ENCODE data around the gene KRT26.
"Not testable (repeated sequence)": the region's sequence is repeated elsewhere in the genome, so short reads cannot be mapped to it uniquely, and the experiment has no call there.

Gene KRT26

GRCh38 chr17:40793832-40794231 is 21.8 kb upstream of the KRT26 start:
- peak; percentile 86 for DNase-seq

- DNase-seq = no peak
These were observed 19.9 kb upstream of the KRT26 start for GRCh38 chr17:40791787-40792436.

GRCh38 chr17:40791111-40791510 is 19.1 kb upstream of the KRT26 start:
- no peak for DNase-seq

GRCh38 chr17:40782450-40782849 is 10.4 kb upstream of the KRT26 start, which contains the start of gene KRT27:
TSS of gene KRT27 (minus strand) at chr17:40782550. CDS start at chr17:40782493, 57 bp downstream.
- DNase-seq = no peak

- peak; percentile 37 for DNase-seq
These were observed 7.3 kb upstream of the KRT26 start for GRCh38 chr17:40779181-40779909.

GRCh38 chr17:40778461-40778860 is 6.5 kb upstream of the KRT26 start:
- DNase-seq = peak; percentile 28

GRCh38 chr17:40777971-40778370 is 6.0 kb upstream of the KRT26 start:
- DNase-seq = peak; percentile 39

GRCh38 chr17:40777459-40777858 is 5.5 kb upstream of the KRT26 start:
- DNase-seq = peak; percentile 73

- DNase-seq = no peak
These were observed 3.9 kb upstream of the KRT26 start for GRCh38 chr17:40775945-40776344.

GRCh38 chr17:40765657-40766056 is 6.3 kb downstream of the KRT26 start:
- no peak for DNase-seq

- DNase-seq = no peak
These were observed 8.2 kb downstream of the KRT26 start for GRCh38 chr17:40763752-40764151.

- DNase-seq = no peak
These were observed 11.6 kb downstream of the KRT26 start for GRCh38 chr17:40760105-40761016.

- no peak for DNase-seq
These were observed 16.8 kb downstream of the KRT26 start, which contains the start of gene KRT25 for GRCh38 chr17:40755231-40755630. TSS of gene KRT25 (minus strand) at chr17:40755331. CDS start at chr17:40755271, 60 bp downstream.

GRCh38 chr17:40753804-40754203 is 18.2 kb downstream of the KRT26 start:
- no peak for DNase-seq

- no peak for DNase-seq
These were observed 20.9 kb downstream of the KRT26 start for GRCh38 chr17:40751065-40751464.

GRCh38 chr17:40750391-40750790 is 21.6 kb downstream of the KRT26 start:
- DNase-seq = no peak

GRCh38 chr17:40748666-40749065 is 23.3 kb downstream of the KRT26 start:
- DNase-seq = not testable (repeated sequence)

- no peak for DNase-seq
These were observed 33.4 kb downstream of the KRT26 start for GRCh38 chr17:40738553-40738952.

- DNase-seq = no peak
These were observed 37.0 kb downstream of the KRT26 start for GRCh38 chr17:40735016-40735415.

GRCh38 chr17:40734018-40734417 is 38.0 kb downstream of the KRT26 start:
- DNase-seq = no peak

GRCh38 chr17:40730970-40731369 is 41.0 kb downstream of the KRT26 start:
- no peak for DNase-seq

GRCh38 chr17:40727447-40728231 is 44.4 kb downstream of the KRT26 start:
- DNase-seq = no peak
